HFFc6 (cell line): ENCODE data around the gene PCDHB13. TPM values are rescaled to one million over a fixed set of nuclear protein-coding genes. Genes with fewer than 3 reads are reported as not detected.
A peak's percentile ranks its signal among the peaks of the same experiment; 100 is the strongest.
"Not testable (repeated sequence)": the region's sequence is repeated elsewhere in the genome, so short reads cannot be mapped to it uniquely, and the experiment has no call there.

Experiments
- DNase-seq: peaks from one replicate; pipeline ENCODE4 v3.0.0-alpha.2; 2018
- H3K27ac Mint-ChIP-seq: 2 replicates; pipeline ENCODE4 v1.8.0; 2020; ENCODE audit warnings: mild to moderate bottlenecking, mixed read lengths
- H3K27me3 Mint-ChIP-seq: 2 replicates; pipeline ENCODE4 v1.8.0; 2021; ENCODE audit warnings: mild to moderate bottlenecking, moderate library complexity, mixed read lengths; ENCODE audit not compliant: insufficient read depth
- H3K36me3 Mint-ChIP-seq: 2 replicates; pipeline ENCODE4 v1.8.0; 2021; ENCODE audit warnings: low read depth, mixed read lengths
- H3K4me1 Mint-ChIP-seq: 2 replicates; pipeline ENCODE4 v1.8.0; 2020; ENCODE audit warnings: low read depth, mixed read lengths
- H3K4me3 Mint-ChIP-seq: 2 replicates; pipeline ENCODE4 v1.8.0; 2020; ENCODE audit warnings: mild to moderate bottlenecking, moderate library complexity, mixed read lengths
- H3K9me3 Mint-ChIP-seq: 2 replicates; pipeline ENCODE4 v1.8.0; 2020; ENCODE audit warnings: mild to moderate bottlenecking, mixed read lengths
- total RNA-seq, 6 experiments: library from RNA; stranded (reverse); fragmentation: NEBNext Ultra II Directional; extraction: Animal tissue kit (Norgen Biotek cat#: 25700); gene quantifications; 2 replicates in 1 of 6; 3 replicates in 5 of 6; pipeline ENCODE4 v1.2.3, GENCODE V29; 2021
- TF ChIP-seq, protein P1 (sequence below): fragments of 200-600 bp; sonication (generic); IDR thresholded peaks from 2 replicates; pipeline ENCODE4 v1.5.0; 2021; ENCODE audit warnings: antibody characterized with exemption, mild to moderate bottlenecking

The PCDHB13 gene
- total RNA-seq, 6 experiments from 2014 or later, result 3.0 to 4.5 (median 3.8) TPM

- no peak for DNase-seq
- H3K27ac Mint-ChIP-seq, result no peak overlapping the region
- H3K9me3 Mint-ChIP-seq, result peaks cover 84% of the 10 kb centered on the region
- no peaks in the 10 kb centered on the region for H3K4me1 Mint-ChIP-seq
- TF ChIP-seq, protein P1, sequence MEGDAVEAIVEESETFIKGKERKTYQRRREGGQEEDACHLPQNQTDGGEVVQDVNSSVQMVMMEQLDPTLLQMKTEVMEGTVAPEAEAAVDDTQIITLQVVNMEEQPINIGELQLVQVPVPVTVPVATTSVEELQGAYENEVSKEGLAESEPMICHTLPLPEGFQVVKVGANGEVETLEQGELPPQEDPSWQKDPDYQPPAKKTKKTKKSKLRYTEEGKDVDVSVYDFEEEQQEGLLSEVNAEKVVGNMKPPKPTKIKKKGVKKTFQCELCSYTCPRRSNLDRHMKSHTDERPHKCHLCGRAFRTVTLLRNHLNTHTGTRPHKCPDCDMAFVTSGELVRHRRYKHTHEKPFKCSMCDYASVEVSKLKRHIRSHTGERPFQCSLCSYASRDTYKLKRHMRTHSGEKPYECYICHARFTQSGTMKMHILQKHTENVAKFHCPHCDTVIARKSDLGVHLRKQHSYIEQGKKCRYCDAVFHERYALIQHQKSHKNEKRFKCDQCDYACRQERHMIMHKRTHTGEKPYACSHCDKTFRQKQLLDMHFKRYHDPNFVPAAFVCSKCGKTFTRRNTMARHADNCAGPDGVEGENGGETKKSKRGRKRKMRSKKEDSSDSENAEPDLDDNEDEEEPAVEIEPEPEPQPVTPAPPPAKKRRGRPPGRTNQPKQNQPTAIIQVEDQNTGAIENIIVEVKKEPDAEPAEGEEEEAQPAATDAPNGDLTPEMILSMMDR, result no peak
- peaks cover 35% of the 10 kb centered on the region for H3K36me3 Mint-ChIP-seq
- peaks cover 10% of the 10 kb centered on the region for H3K27me3 Mint-ChIP-seq
- H3K4me3 Mint-ChIP-seq, result no peak overlapping the region
Observed at GRCh38 chr5:141241496-141241895, 27.8 kb downstream of the PCDHB13 start.

DNA sequence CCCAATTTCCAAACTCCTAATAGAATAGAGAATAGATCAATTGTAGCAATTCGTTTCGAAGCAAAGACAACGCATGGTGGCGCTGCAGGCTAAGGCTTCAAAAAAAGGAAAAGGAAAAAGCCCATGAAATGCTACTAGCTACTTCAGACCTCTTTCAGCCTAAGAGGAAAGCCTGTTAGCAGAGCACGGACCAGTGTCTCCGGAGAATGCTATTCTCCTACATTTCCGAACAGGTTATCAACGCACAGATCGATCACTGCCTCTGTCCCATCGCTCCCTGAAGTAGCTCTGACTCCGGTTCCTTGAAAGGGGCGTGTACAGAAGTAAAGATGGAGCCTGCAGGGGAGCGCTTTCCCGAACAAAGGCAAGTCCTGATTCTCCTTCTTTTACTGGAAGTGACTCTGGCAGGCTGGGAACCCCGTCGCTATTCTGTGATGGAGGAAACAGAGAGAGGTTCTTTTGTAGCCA, 31.6 kb downstream of the PCDHB13 start, which contains the start of gene PCDHB15:
Gene PCDHB15, plus strand, starts transcription at position 146 of the 468 bp plus-strand sequence. Its CDS starts 184 bp downstream, at position 330.
- TF ChIP-seq, protein P1, result peak; percentile 64
- H3K4me1 Mint-ChIP-seq, result no peaks in the 10 kb centered on the region
- H3K27me3 Mint-ChIP-seq, result peaks cover 4% of the 10 kb centered on the region
- DNase-seq, result no peak
- peaks cover 48% of the 10 kb centered on the region for H3K36me3 Mint-ChIP-seq
- H3K27ac Mint-ChIP-seq, result no peak within 1 kb of the TSS
- peaks cover 92% of the 10 kb centered on the region for H3K9me3 Mint-ChIP-seq
- H3K4me3 Mint-ChIP-seq, result peak within 1 kb of the TSS; percentile 73

GRCh38 chr5:141246971-141247370, 33.3 kb downstream of the PCDHB13 start:
- H3K36me3 Mint-ChIP-seq, result peaks cover 37% of the 10 kb centered on the region
- DNase-seq, result not testable (repeated sequence)

GRCh38 chr5:141247434-141247833, 33.7 kb downstream of the PCDHB13 start:
- DNase-seq, H3K4me3 Mint-ChIP-seq, H3K4me1 Mint-ChIP-seq, H3K27ac Mint-ChIP-seq, H3K27me3 Mint-ChIP-seq: not testable (repeated sequence)
- H3K9me3 Mint-ChIP-seq, result peaks cover 93% of the 10 kb centered on the region
- H3K36me3 Mint-ChIP-seq, result peaks cover 33% of the 10 kb centered on the region

More at GRCh38 chr5:141246971-141247370, 33.3 kb downstream of the PCDHB13 start:
- not testable (repeated sequence) for H3K27me3 Mint-ChIP-seq, H3K4me1 Mint-ChIP-seq, H3K4me3 Mint-ChIP-seq, H3K27ac Mint-ChIP-seq
- H3K9me3 Mint-ChIP-seq, result peaks cover 94% of the 10 kb centered on the region

DNA sequence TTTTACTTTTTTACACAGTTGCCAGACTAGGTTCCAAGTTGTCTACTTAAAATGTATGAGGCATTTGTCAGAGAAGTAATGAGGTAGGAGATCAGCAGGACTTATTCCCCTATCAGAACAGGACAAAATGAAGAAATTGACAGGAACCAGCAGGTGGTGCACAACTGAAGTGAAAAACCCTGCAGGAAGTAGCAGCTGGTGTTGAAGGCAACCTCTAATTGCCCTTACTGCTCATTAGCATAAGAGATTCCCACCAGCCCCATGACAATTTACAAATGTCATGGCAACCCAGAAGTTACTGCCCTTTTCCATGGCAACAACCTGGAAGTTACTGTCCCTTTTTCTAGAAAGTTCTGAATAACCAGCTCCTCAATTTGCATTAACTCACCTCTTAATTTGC, 36.9 kb downstream of the PCDHB13 start:
- H3K4me1 Mint-ChIP-seq, result no peaks in the 10 kb centered on the region
- peaks cover 48% of the 10 kb centered on the region for H3K36me3 Mint-ChIP-seq
- H3K9me3 Mint-ChIP-seq, result peaks cover 88% of the 10 kb centered on the region
- H3K27me3 Mint-ChIP-seq, result no peaks in the 10 kb centered on the region; the same call in 1 of the 2 replicates
- no peak overlapping the region for H3K27ac Mint-ChIP-seq
- DNase-seq, result no peak
- TF ChIP-seq, protein P1, result no peak
- H3K4me3 Mint-ChIP-seq, result no peak overlapping the region

GRCh38 chr5:141258464-141258863, 44.7 kb downstream of the PCDHB13 start:
- H3K4me1 Mint-ChIP-seq, result no peaks in the 10 kb centered on the region
- no peak for DNase-seq
- no peaks in the 10 kb centered on the region for H3K27me3 Mint-ChIP-seq
- no peak overlapping the region for H3K27ac Mint-ChIP-seq
- TF ChIP-seq, protein P1, result no peak
- H3K9me3 Mint-ChIP-seq, result peaks cover 92% of the 10 kb centered on the region
- peaks cover 74% of the 10 kb centered on the region for H3K36me3 Mint-ChIP-seq
- no peak overlapping the region for H3K4me3 Mint-ChIP-seq

GRCh38 chr5:141258948-141259347, 45.2 kb downstream of the PCDHB13 start:
- no peak overlapping the region for H3K27ac Mint-ChIP-seq
- peaks cover 73% of the 10 kb centered on the region for H3K36me3 Mint-ChIP-seq
- peaks cover 97% of the 10 kb centered on the region for H3K9me3 Mint-ChIP-seq
- H3K4me3 Mint-ChIP-seq, result no peak overlapping the region
- no peaks in the 10 kb centered on the region for H3K27me3 Mint-ChIP-seq
- no peaks in the 10 kb centered on the region for H3K4me1 Mint-ChIP-seq
- no peak for DNase-seq
- TF ChIP-seq, protein P1, result no peak
